LHCN-M2 (cell line): ENCODE results near the gene NPHP4. TPM values are rescaled to one million over a fixed set of nuclear protein-coding genes. Genes with fewer than 3 reads are reported as not detected.

Experiments used
- DNase-seq: peaks from one replicate; pipeline ENCODE4 v3.0.0-alpha.2; 2012; ENCODE audit warnings: low read depth
- total RNA-seq: library from RNA; depleted of rRNA; stranded (reverse); fragments of >200 nt; gene quantifications from 2 replicates; pipeline ENCODE4 v1.2.3, GENCODE V29; 2014

NPHP4 gene
- total RNA-seq, 1 experiment from 2014 or later: 4.7 TPM

GRCh38 chr1:5990913-5991312, 1.3 kb downstream of the NPHP4 start:
- no peak for DNase-seq

GRCh38 chr1:5989731-5990271, 2.4 kb downstream of the NPHP4 start:
- DNase-seq: no peak

- DNase-seq: no peak
These were observed 3.0 kb downstream of the NPHP4 start for GRCh38 chr1:5989286-5989605.

- no peak for DNase-seq
These were observed 3.5 kb downstream of the NPHP4 start for GRCh38 chr1:5988596-5989285.

DNA sequence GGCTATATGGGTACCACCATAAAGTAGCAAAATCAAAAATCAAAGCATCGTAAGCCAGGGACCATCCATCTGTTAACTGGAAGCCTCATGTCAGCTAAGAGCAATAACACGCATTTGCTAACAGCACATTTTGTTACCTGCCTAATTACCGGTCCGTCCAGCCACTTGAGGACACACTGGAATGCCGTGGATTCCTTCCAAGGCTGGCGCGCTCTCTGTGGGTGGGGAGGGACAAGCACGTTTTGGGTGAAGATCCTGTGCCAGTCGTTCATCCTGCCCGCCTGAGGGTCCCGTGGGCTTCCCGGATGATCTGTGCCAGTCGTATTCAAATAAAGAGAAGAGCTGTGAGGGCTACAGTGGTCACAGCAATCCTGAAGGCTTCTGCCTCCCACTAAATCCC, 6.2 kb downstream of the NPHP4 start:
- no peak for DNase-seq

DNA sequence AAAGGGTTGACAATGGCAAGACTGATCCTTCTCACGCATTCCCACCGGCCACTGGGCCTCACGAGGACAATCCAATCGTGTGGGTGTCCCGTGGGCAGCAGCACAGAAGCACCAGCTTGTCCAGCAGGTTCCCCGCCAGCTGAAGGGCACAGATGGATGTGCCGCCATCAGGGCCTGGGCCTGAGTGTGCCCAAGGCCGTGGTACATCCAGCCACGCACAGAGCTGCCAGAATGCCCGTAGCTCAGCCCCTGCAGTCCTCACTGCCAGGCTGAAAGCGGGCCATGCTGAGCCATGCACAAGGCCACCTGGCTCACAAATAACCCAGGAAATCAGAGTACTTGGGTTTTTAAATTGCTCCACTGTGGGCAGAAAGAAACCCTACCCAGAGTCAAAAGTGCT, 7.0 kb downstream of the NPHP4 start:
- no peak for DNase-seq

DNA sequence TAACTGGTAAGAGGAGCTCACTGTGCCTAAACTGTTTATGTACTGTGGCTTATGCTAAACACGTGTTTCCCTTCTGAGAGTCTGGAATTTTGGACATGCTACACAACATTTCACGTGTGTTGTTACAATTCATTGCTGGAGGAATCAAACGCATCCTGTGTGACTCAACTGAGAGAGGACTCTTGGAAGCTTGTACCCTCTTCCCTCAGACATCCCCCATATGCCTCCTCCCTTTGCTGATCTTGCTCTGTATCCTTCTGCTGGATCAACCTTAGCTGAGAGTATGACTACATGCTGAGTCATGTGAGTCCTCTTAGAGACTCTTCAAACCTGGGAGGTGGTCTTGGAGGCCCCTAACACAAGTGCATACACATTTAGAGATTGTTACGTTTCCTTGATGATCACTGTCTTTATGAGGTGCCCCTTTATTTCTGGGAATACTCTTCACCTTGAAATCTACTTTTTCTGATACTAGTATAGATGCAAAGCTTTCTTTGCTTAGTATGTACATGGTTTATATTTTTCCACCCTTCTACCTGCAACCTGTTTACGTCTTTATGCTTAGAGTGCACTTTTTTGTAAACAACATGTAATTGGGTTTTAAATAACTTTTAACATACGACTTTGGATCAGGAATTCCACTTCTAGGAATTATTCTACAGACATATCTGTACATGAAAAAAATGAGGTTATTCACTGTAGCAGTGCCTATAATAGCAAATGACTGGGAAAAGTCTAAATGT, 8.7 kb downstream of the NPHP4 start:
- DNase-seq: peak; percentile 67

- no peak for DNase-seq
These were observed 9.4 kb downstream of the NPHP4 start for GRCh38 chr1:5982868-5983267.

DNA sequence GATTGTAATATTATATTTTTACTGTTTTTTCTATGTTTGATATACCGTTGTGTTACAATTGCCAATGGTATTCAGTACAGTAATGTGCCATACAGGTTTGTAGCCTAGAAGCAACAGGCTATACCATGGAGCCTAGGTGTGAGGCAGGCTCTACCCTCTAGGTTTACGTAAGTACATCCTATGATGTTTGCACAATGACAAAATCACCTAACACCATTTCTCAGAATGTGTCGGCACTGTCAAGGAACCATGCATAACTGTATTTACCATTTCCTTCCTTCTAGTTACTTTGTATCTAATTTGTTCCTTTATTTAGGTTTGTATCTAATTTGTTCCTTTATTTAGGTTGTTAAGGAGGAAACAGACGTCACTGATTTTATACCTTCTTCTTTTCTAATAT, 9.9 kb downstream of the NPHP4 start:
- DNase-seq: no peak

DNA sequence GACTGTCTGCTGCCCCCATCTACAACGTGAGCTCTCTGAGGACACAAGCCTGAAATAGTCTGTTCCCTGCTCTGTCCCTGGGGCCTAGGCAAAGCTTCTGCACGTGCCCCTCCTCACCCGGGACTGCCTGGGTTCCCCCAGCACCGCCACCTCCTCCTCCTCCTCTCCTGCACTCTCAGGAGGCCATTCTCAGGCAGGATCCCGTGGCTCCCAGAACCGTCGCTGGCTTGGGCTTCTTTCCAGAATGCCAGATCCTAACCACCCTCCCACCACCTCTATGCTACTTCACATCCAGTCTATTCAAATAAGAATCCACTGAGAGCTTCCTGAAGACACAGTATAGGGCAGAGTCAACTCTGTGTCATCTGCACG, 11.2 kb downstream of the NPHP4 start:
- no peak for DNase-seq

DNA sequence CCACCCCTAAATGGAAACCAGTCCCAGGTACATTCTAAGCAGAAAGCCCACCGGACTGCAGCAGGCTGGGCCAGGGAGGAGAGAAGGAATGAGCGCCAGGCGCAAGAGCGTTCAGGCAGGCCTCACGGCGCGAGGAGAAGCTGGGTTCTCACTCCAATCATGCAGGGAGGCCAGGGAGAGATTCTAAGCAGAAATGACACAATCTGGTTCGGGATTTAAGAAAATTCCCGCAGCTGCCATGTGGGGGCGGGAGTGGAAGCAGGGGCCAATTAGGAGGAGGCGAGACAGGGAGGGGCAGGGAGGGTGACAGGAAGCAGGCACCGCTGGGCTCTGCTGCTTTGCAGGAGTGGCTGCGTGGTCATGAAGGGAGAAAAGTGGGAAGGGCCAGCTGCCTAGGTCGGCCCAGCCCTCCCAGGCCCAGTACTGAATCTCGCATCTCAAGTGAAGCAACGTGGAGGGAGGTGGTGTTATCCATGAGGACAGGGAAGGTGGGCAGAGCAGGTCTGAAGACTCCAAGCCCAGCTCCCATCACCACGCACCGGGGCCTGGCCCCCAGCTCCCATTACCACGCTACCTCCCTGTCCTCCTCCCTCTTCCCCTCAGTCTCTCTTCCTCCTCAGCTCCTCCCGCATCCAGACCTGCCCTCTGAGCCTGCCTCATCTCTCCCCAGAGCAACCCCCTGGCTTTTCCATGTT, 11.8 kb downstream of the NPHP4 start:
- DNase-seq: peak; percentile 28

GRCh38 chr1:5979536-5980313, 12.5 kb downstream of the NPHP4 start:
- no peak for DNase-seq

- no peak for DNase-seq
These were observed 13.8 kb downstream of the NPHP4 start for GRCh38 chr1:5978452-5978851.

DNA sequence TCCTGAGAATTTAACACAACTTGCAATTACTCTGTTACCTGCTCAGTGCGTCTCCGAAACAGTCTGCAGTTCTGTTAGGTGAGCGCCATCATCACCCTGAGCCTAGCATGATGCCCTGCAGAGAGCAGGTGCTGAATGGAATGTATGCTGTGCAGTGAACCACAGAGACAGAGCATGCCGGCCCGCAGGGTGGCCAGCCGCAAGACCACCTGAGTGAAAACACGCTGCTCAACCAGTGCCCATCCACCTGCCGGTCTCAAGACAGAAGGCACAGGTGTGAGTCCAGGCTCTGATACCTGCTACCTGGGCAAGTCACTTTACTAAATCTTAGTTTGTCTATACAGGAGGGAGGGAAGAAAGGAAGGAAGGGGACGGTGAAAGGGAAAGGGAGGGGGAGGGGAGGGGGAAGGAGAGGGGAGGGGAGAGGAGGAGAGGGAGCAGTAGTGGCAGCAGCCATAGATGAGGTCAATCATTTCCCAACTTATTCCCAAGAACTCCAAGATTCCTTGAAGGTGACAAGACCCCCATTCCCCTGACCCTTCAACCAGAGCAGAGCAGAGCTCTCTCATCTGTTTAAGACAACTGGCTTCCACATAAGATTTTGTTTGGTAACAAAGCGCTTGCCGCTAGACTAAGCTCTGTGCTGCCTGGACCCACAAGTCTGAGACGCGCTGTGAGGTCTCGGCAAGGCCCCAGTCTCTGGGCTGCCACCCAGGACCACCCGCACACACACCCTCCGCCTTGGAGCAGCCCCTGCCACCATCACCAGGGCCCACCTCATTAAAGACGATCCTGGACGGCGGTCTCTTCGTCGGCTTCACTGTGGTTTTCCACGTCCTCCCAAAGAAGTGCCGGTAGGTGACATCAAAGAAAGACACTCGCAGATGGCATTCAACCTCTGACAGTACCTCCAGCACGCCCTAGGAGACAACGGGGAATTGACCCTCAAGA, 14.5 kb downstream of the NPHP4 start:
- DNase-seq: no peak

- DNase-seq: no peak
These were observed 15.3 kb downstream of the NPHP4 start for GRCh38 chr1:5976726-5977493.

GRCh38 chr1:5976231-5976630, 16.0 kb downstream of the NPHP4 start:
- DNase-seq: no peak

- peak; percentile 50 for DNase-seq
These were observed 16.9 kb downstream of the NPHP4 start for GRCh38 chr1:5975133-5975880.

DNA sequence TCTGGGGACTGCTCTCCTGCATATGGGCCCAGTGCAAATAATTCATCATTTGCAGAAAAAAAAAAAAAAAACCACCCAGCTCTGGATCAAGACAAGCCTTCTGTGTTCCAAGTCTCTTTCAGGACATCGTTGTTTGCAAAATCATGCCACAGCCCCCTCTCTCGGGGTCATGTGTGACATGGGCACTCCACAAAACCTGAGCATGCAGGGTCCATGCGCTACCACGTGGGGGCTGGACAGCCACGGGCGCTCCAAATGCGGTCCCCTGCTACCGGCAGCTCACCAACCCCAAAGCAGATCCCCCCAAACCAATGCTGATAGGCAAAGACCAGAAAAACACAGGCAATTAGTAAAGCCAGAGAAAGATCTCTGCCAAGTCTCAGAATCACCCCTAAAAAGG, 17.6 kb downstream of the NPHP4 start:
- DNase-seq: no peak

DNA sequence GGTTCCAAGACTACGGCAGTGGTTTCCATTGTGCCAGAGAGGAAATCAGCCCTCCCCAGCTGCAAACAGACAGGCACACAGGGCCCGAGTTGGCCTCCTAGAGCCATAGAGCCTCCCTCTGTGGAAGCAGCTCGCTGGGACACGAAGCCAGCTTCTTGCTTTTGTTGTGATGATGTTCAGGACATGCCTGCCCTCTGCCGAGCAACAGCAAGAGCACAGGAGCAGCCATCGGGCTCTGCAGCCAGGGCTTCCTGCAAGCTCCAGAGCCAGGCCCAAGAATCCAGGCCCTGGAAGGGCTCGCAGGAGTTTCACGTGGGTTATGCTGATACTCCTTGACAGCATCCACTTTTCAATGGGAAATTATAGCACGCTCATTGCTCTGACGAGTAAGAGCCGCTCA, 18.5 kb downstream of the NPHP4 start:
- no peak for DNase-seq
